ENCODE data around the gene SUPT6H.

Gene SUPT6H

GRCh38 chr17:28703552-28704218 lies 41.7 kb downstream of the SUPT6H start:
- DNase-seq = peak; percentile 18

GRCh38 chr17:28704219-28704858 lies 42.3 kb downstream of the SUPT6H start:
- DNase-seq = peak; percentile 27

- DNase-seq = no peak
Observed at GRCh38 chr17:28705074-28705659, 43.2 kb downstream of the SUPT6H start.

GRCh38 chr17:28705728-28706334 lies 43.8 kb downstream of the SUPT6H start:
- DNase-seq = peak; percentile 37

- DNase-seq = peak; percentile 41
Observed at GRCh38 chr17:28706471-28707338, 44.7 kb downstream of the SUPT6H start.

GRCh38 chr17:28707339-28707720 lies 45.3 kb downstream of the SUPT6H start:
- peak; percentile 11 for DNase-seq

- DNase-seq = peak; percentile 100
Observed at GRCh38 chr17:28710861-28711722, 49.1 kb downstream of the SUPT6H start.

GRCh38 chr17:28711723-28712031 lies 49.7 kb downstream of the SUPT6H start, which contains the start of gene PROCA1:
Gene PROCA1, minus strand, starts transcription at chr17:28711888. Its CDS starts 228 bp downstream, at chr17:28711660.
- no peak for DNase-seq

GRCh38 chr17:28712032-28712704 lies 50.2 kb downstream of the SUPT6H start:
- no peak for DNase-seq

- no peak for DNase-seq
Observed at GRCh38 chr17:28712705-28713415, 50.9 kb downstream of the SUPT6H start.

- DNase-seq = no peak
Observed at GRCh38 chr17:28714281-28714680, 52.3 kb downstream of the SUPT6H start.

- no peak for DNase-seq
Observed at GRCh38 chr17:28715217-28715616, 53.2 kb downstream of the SUPT6H start.

GRCh38 chr17:28716740-28717577 lies 55.0 kb downstream of the SUPT6H start:
- no peak for DNase-seq

GRCh38 chr17:28717578-28718332 lies 55.8 kb downstream of the SUPT6H start, which contains the start of gene RAB34:
Gene RAB34, minus strand, starts transcription at chr17:28717868. Its CDS starts 602 bp downstream, at chr17:28717266.
- DNase-seq = no peak

- no peak for DNase-seq
Observed at GRCh38 chr17:28718333-28719020, 56.5 kb downstream of the SUPT6H start.

GRCh38 chr17:28719021-28719433 lies 57.0 kb downstream of the SUPT6H start:
- DNase-seq = no peak

- DNase-seq = no peak
Observed at GRCh38 chr17:28720247-28720996, 58.4 kb downstream of the SUPT6H start.

Data from 8988T (cell line).